ENCODE data around the gene IFT74.

GRCh38 chr9:27053369-27054022 lies 97.3 kb downstream of the IFT74 start:
- TF ChIP-seq LEF1 (IDR thresholded peaks at IDR 0.05; ENCODE audit: borderline replicate concordance) (no peak), FOXM1 (IDR thresholded peaks at IDR 0.05; ENCODE audit: borderline replicate concordance) (no peak), CTBP1 (IDR thresholded peaks at IDR 0.05; ENCODE audit: borderline replicate concordance) (no peak), SP1 (IDR thresholded peaks at IDR 0.05) (no peak), TARDBP (IDR thresholded peaks at IDR 0.05) (no peak), SUZ12 (IDR thresholded peaks at IDR 0.05) (no peak), BHLHE40 (IDR thresholded peaks at IDR 0.05; ENCODE audit: borderline replicate concordance) (no peak), FOXK2 (IDR thresholded peaks at IDR 0.05) (no peak), ARNT (IDR thresholded peaks at IDR 0.05) (no peak), NFRKB (IDR thresholded peaks at IDR 0.05) (no peak)

Measured in HEK293T (cell line).